Naive thymus-derived CD8-positive, alpha-beta T cell (primary cell): ENCODE results near the gene TMEM131. TPM values are rescaled to one million over a fixed set of nuclear protein-coding genes. Genes with fewer than 3 reads are reported as not detected.
"Not testable (repeated sequence)": the region's sequence is repeated elsewhere in the genome, so short reads cannot be mapped to it uniquely, and the experiment has no call there.

Source experiments
- ATAC-seq, 2 donors: fragments of 150-1000 bp; cut with Tn5 transposase in 1 of 2; sonication (Bioruptor Pico), chemical (Tn5 transposase) in 1 of 2; 1 replicate in 1 of 2; 2 replicates in 1 of 2; pipeline ENCODE4 v1.10.0; 2021; ENCODE audit warnings: mild to moderate bottlenecking in 2 of 2, moderate library complexity in 2 of 2
- POLR2A ChIA-PET: fragments of 350-600 bp; sonication (Branson Sonifier 250); formaldehyde crosslinking; loops from one replicate; lab custom pipeline; 2021; ENCODE audit warnings: antibody characterized with exemption; lab: Charles Lee
- DNase-seq, 10 donors: peaks; one replicate each; pipeline versions ENCODE4 v3.0.0 to v3.0.0-alpha.2; 2020 to 2022
- H3K27ac Mint-ChIP-seq, 10 donors: one replicate each; pipeline ENCODE4 v1.8.0; 2020 to 2022; ENCODE audit warnings: mild to moderate bottlenecking in 10 of 10, mixed read lengths in 10 of 10, moderate library complexity in 4 of 10, inconsistent platforms in 1 of 10
- H3K27me3 Mint-ChIP-seq, 5 donors: one replicate each; pipeline ENCODE4 v1.8.0; 2021 to 2022; ENCODE audit warnings: mixed read lengths in 5 of 5
- H3K36me3 Mint-ChIP-seq, 3 donors: one replicate each; pipeline ENCODE4 v1.8.0; 2020 to 2022; ENCODE audit warnings: mixed read lengths in 3 of 3, mild to moderate bottlenecking in 2 of 3, inconsistent platforms in 1 of 3
- H3K4me1 Mint-ChIP-seq, 4 donors: one replicate each; pipeline ENCODE4 v1.8.0; 2021 to 2022; ENCODE audit warnings: mixed read lengths in 4 of 4
- H3K4me3 Mint-ChIP-seq, 10 donors: one replicate each; pipeline ENCODE4 v1.8.0; 2020 to 2022; ENCODE audit warnings: mild to moderate bottlenecking in 10 of 10, mixed read lengths in 10 of 10, moderate library complexity in 6 of 10, inconsistent platforms in 1 of 10
- H3K9me3 Mint-ChIP-seq, 9 donors: one replicate each; pipeline ENCODE4 v1.8.0; 2020 to 2022; ENCODE audit warnings: mixed read lengths in 9 of 9, mild to moderate bottlenecking in 3 of 9, inconsistent platforms in 1 of 9, moderate library complexity in 1 of 9
- polyA plus RNA-seq, 3 donors: library from polyadenylated mRNA; unstranded; fragments of 300-500 nt; fragmentation: Illumina TruSeq; gene quantifications; one replicate each; pipeline ENCODE4 v1.2.3, GENCODE V29; 2021
- total RNA-seq, 8 experiments: library from RNA in 2 of 8; stranded (reverse) in 2 of 8; gene quantifications; one replicate each; pipeline ENCODE4 v1.2.3 and lab custom pipeline; 2021 to 2026

Gene TMEM131
- total RNA-seq (10 to 100 TPM; 51.6 to 61.4 TPM), polyA plus RNA-seq (10 to 100 TPM; 11.4 to 18.1 (median 17.5) TPM), total RNA-seq (lab: John Stamatoyannopoulos, UW) (39.3 to 87.1 (median 65.8) reads per million in 6 experiments)

GRCh38 chr2:97995734-97996624, at the start of gene TMEM131:
TSS of gene TMEM131 (minus strand) at chr2:97995948. CDS start at chr2:97995662, 286 bp downstream.
- Mint-ChIP-seq H3K9me3 (no peaks in the 10 kb centered on the region), H3K27ac (peak within 1 kb of the TSS; percentile 68 to 96 (median 94)), H3K4me3 (peak within 1 kb of the TSS; percentile 89 to 97 (median 94)), H3K4me1 (peaks cover 21 to 41% (median 41%) of the 10 kb centered on the region in 4 donors), H3K36me3 (peaks cover 0 to 4% (median 0%) of the 10 kb centered on the region in 3 donors), H3K27me3 (no peaks in the 10 kb centered on the region)
- peak; percentile 86 for ATAC-seq
- POLR2A ChIA-PET, result no interaction called here
- peak; percentile 90 to 98 (median 94) for DNase-seq

- H3K4me3 Mint-ChIP-seq, H3K4me1 Mint-ChIP-seq, ATAC-seq, H3K27ac Mint-ChIP-seq, H3K27me3 Mint-ChIP-seq, DNase-seq, POLR2A ChIA-PET: not testable (repeated sequence)
- Mint-ChIP-seq H3K36me3 (peaks cover 0 to 35% (median 5%) of the 10 kb centered on the region in 3 donors), H3K9me3 (peaks cover 19 to 39% (median 35%) of the 10 kb centered on the region in 9 donors)
Measured at GRCh38 chr2:98044730-98045129, 49.0 kb upstream of the TMEM131 start.

- Mint-ChIP-seq H3K27me3 (peaks cover 7 to 11% (median 8%) of the 10 kb centered on the region in 5 donors), H3K4me3 (no peak overlapping the region), H3K9me3 (peaks cover 19 to 39% (median 34%) of the 10 kb centered on the region in 9 donors), H3K4me1 (peaks cover 0 to 11% (median 0%) of the 10 kb centered on the region in 4 donors), H3K27ac (no peak overlapping the region), H3K36me3 (peaks cover 0 to 35% (median 5%) of the 10 kb centered on the region in 3 donors)
- ATAC-seq (no peak), DNase-seq (no peak)
- POLR2A ChIA-PET, result no interaction called here
Measured at GRCh38 chr2:98043101-98043500, 47.4 kb upstream of the TMEM131 start.

- DNase-seq, result no peak
- no peak for ATAC-seq
- H3K27ac Mint-ChIP-seq, result no peak overlapping the region
- H3K27me3 Mint-ChIP-seq, result peaks cover 7 to 11% (median 8%) of the 10 kb centered on the region in 5 donors
- POLR2A ChIA-PET, result no interaction called here
- H3K4me1 Mint-ChIP-seq, result peaks cover 0 to 11% (median 0%) of the 10 kb centered on the region in 4 donors
- no peak overlapping the region for H3K4me3 Mint-ChIP-seq
- H3K9me3 Mint-ChIP-seq, result peaks cover 16 to 34% (median 29%) of the 10 kb centered on the region in 9 donors
- H3K36me3 Mint-ChIP-seq, result peaks cover 0 to 35% (median 5%) of the 10 kb centered on the region in 3 donors
Measured at GRCh38 chr2:98040331-98040939, 44.7 kb upstream of the TMEM131 start.

GRCh38 chr2:98039085-98039756, 43.5 kb upstream of the TMEM131 start:
- no peak for ATAC-seq
- Mint-ChIP-seq H3K9me3 (peaks cover 6 to 23% (median 17%) of the 10 kb centered on the region in 9 donors), H3K4me3 (no peak overlapping the region), H3K4me1 (peaks cover 0 to 11% (median 0%) of the 10 kb centered on the region in 4 donors), H3K36me3 (peaks cover 0 to 23% (median 5%) of the 10 kb centered on the region in 3 donors), H3K27me3 (peaks cover 7 to 11% (median 8%) of the 10 kb centered on the region in 5 donors), H3K27ac (no peak overlapping the region)
- DNase-seq, result no peak
- POLR2A ChIA-PET, result no interaction called here

GRCh38 chr2:98037666-98038336, 42.1 kb upstream of the TMEM131 start:
- H3K36me3 Mint-ChIP-seq, result peaks cover 0 to 9% (median 2%) of the 10 kb centered on the region in 3 donors
- H3K27me3 Mint-ChIP-seq, result peaks cover 7 to 11% (median 8%) of the 10 kb centered on the region in 5 donors
- H3K4me1 Mint-ChIP-seq, result peaks cover 0 to 11% (median 0%) of the 10 kb centered on the region in 4 donors
- no peak for DNase-seq
- POLR2A ChIA-PET, result no interaction called here
- H3K27ac Mint-ChIP-seq, result no peak overlapping the region
- ATAC-seq, result no peak
- H3K9me3 Mint-ChIP-seq, result peaks cover 0 to 11% (median 6%) of the 10 kb centered on the region in 9 donors
- no peak overlapping the region for H3K4me3 Mint-ChIP-seq

- peaks cover 0 to 7% (median under 1%) of the 10 kb centered on the region in 9 donors for H3K9me3 Mint-ChIP-seq
- peak overlapping the region in 1 of 10 donors; percentile 28 for H3K27ac Mint-ChIP-seq
- ATAC-seq (no peak), DNase-seq (no peak)
- no peak overlapping the region for H3K4me3 Mint-ChIP-seq
- H3K36me3 Mint-ChIP-seq, result peaks cover 0 to 5% (median 2%) of the 10 kb centered on the region in 3 donors
- H3K27me3 Mint-ChIP-seq, result peaks cover 4 to 11% (median 7%) of the 10 kb centered on the region in 5 donors
- H3K4me1 Mint-ChIP-seq, result peaks cover 0 to 11% (median 0%) of the 10 kb centered on the region in 4 donors
- POLR2A ChIA-PET, result no interaction called here
Measured at GRCh38 chr2:98037206-98037605, 41.5 kb upstream of the TMEM131 start.

GRCh38 chr2:98036349-98037000, 40.7 kb upstream of the TMEM131 start:
- ATAC-seq, result no peak
- Mint-ChIP-seq H3K27me3 (peaks cover 0 to 7% (median 3%) of the 10 kb centered on the region in 5 donors), H3K27ac (peak overlapping the region in 1 of 10 donors; percentile 28), H3K4me1 (peaks cover 0 to 11% (median 0%) of the 10 kb centered on the region in 4 donors), H3K9me3 (peaks cover 0 to 2% (median 0%) of the 10 kb centered on the region in 9 donors), H3K36me3 (peaks cover 0 to 2% (median 0%) of the 10 kb centered on the region in 3 donors), H3K4me3 (no peak overlapping the region)
- no peak for DNase-seq
- POLR2A ChIA-PET, result no interaction called here

- no peaks in the 10 kb centered on the region for H3K9me3 Mint-ChIP-seq
- H3K27ac Mint-ChIP-seq, result no peak overlapping the region
- no peak for ATAC-seq
- H3K27me3 Mint-ChIP-seq, result peaks cover 0 to 6% (median 0%) of the 10 kb centered on the region in 5 donors
- no peak overlapping the region for H3K4me3 Mint-ChIP-seq
- no peak for DNase-seq
- POLR2A ChIA-PET, result no interaction called here
- peaks cover 0 to 14% (median 0%) of the 10 kb centered on the region in 4 donors for H3K4me1 Mint-ChIP-seq
- no peaks in the 10 kb centered on the region for H3K36me3 Mint-ChIP-seq
Measured at GRCh38 chr2:98034745-98035144, 39.0 kb upstream of the TMEM131 start.

GRCh38 chr2:98032086-98032485, 36.3 kb upstream of the TMEM131 start:
- H3K4me1 Mint-ChIP-seq, result peaks cover 8 to 25% (median 14%) of the 10 kb centered on the region in 4 donors
- H3K27ac Mint-ChIP-seq, result no peak overlapping the region
- POLR2A ChIA-PET, result no interaction called here
- H3K9me3 Mint-ChIP-seq, result no peaks in the 10 kb centered on the region
- H3K36me3 Mint-ChIP-seq, result no peaks in the 10 kb centered on the region
- no peaks in the 10 kb centered on the region for H3K27me3 Mint-ChIP-seq
- DNase-seq (no peak), ATAC-seq (no peak)
- H3K4me3 Mint-ChIP-seq, result no peak overlapping the region

- DNase-seq, result no peak
- H3K27me3 Mint-ChIP-seq, result peaks cover 0 to 19% (median 5%) of the 10 kb centered on the region in 5 donors
- POLR2A ChIA-PET, result no interaction called here
- H3K4me3 Mint-ChIP-seq, result no peak overlapping the region
- H3K27ac Mint-ChIP-seq, result peak overlapping the region in 1 of 10 donors; percentile 27
- no peaks in the 10 kb centered on the region for H3K36me3 Mint-ChIP-seq
- peaks cover 17 to 43% (median 28%) of the 10 kb centered on the region in 4 donors for H3K4me1 Mint-ChIP-seq
- ATAC-seq, result no peak
- H3K9me3 Mint-ChIP-seq, result no peaks in the 10 kb centered on the region
Measured at GRCh38 chr2:98029718-98030222, 34.0 kb upstream of the TMEM131 start.
